Measurements from ENCODE around the gene RALGAPA2.
"Not testable (repeated sequence)": the region's sequence is repeated elsewhere in the genome, so short reads cannot be mapped to it uniquely, and the experiment has no call there.

RALGAPA2 gene

GRCh38 chr20:20567712-20568111 lies 144.7 kb downstream of the RALGAPA2 start:
- no peak for DNase-seq

DNA sequence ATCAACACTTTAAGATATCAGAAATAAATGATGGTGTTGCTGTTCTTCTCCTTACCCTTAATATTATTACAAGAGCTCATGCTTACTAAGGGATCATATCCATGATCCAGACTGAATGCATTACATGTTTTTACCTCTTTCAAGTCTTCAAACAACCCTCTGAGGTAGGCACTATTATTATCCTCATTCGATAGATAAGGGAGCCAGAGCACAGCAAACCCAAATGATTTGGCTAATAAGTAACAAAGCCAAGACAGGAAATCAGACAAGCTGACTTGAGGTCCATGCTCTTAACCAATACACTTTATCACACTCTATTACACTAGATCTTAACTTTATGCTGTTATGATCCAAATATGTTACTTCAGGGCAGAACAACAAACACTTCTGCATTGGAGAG lies 145.9 kb downstream of the RALGAPA2 start:
- peak in 1 of 2 experiments; percentile 34 for DNase-seq

DNA sequence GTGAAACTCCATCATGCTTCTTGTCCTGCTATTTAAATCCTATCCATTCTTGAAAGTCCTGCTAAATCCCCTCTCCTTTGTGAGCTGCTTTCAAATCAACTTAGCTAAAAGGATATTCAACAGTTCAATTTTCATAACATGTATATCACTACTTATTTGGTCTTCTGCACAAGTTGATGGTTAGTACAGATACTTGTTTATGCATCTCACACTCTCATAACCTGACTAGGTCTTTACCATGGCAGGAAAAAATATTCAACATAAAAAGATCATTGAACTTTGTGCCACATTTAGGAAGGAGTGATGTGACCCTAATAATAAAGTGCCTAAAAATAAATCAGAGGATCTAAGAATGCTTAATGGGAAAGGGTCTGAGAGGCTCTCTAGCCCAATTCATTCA lies 148.2 kb downstream of the RALGAPA2 start:
- DNase-seq = no peak

DNA sequence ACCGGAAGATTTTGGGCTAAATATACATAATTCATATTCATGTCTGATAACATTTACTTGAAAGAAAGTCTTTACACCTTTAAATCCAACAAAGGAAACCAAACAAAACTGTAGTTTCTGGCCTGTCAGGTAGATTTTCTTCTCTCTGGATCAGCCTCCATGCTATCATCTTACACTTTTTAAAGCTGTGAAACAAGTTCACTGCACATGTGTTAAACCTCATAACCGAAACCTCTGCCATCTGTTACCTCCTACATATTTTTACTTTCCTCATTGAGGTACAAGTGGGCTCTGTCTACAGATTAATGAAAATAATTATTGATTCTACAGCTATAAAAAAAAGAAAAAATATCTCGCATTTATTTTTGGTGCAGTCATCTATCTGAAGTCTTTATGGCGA lies 149.9 kb downstream of the RALGAPA2 start:
- DNase-seq = no peak

GRCh38 chr20:20561841-20562240 lies 150.6 kb downstream of the RALGAPA2 start:
- no peak for DNase-seq

DNA sequence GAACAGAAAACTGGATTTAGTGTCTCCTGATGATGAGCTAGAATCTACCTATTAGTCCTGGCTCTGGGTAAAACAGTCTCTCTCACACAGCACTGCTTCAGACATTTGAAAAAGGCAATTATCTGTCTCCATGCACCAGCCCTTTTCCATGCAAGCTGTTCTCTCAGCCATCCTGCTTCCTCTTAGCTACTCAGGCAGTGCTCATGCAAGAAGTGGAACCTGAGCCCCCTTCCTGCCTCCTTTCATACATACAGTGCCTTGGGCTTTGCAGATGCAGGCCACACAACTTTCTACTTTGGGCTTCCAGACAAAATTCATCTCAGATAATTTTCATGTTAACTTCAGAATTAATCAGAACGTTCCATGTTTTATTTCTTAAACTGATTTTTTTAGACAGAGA lies 151.3 kb downstream of the RALGAPA2 start:
- no peak for DNase-seq

DNA sequence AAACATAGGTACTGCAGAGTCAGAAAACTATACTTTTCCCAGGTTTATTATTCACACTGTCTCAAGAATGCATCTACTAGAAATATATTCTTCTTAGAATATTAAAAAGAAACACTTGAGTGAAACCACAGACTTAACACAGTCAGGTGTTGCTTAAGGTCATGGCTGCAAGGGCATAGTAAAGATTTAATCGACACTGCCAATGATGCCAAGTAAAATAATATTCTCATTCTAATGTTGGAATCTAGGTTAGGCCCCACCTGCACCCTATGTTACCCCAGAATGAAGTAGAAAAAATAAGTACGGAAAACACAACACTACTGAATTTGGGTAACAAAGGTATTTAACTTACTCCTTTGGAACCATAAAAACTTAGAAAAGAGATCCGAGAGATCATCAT lies 155.0 kb downstream of the RALGAPA2 start:
- DNase-seq = no peak

DNA sequence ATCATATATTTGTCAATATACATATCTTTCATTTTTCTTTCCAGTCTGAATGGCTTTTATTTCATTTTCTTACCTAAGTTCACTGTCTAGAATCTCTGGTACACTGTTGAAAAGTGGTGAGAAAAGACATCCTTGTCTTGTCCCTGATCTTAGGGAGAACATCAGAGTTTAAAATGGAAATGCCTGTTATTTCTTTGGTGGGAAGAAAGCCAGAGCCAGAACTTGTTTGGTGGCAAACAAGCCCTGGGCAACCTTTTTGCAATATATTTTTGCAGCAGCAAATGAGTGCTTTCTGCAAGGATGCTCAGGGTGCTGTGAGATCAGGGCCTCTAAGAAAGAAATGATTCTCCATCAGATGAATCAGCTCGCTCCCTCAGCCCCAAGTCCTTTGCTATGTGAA lies 156.6 kb downstream of the RALGAPA2 start:
- no peak for DNase-seq

GRCh38 chr20:20554951-20555350 lies 157.5 kb downstream of the RALGAPA2 start:
- DNase-seq = no peak

GRCh38 chr20:20553541-20553940 lies 158.9 kb downstream of the RALGAPA2 start:
- no peak for DNase-seq

DNA sequence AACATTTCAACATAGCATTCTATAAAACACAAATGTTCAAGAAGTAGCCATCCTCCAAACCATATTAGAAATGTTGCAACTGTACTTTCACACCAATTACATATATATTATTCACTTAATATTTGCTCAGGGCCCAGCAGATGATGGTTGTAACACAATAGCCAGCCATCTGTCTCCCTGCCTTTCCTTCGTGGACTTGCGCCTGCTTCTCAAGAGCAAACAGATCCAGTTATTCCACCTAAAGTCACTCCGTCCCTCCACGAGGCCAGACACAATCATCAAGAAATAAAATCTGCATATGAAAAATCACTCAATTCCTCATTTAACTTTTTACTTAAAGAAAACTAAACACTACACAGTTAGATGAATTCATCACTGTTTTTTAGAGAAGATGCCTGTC lies 160.4 kb downstream of the RALGAPA2 start:
- DNase-seq = peak in 1 of 2 experiments; percentile 17

GRCh38 chr20:20551409-20551808 lies 161.0 kb downstream of the RALGAPA2 start:
- peak in 1 of 2 experiments; percentile 30 for DNase-seq

GRCh38 chr20:20549704-20550103 lies 162.7 kb downstream of the RALGAPA2 start:
- DNase-seq = no peak

DNA sequence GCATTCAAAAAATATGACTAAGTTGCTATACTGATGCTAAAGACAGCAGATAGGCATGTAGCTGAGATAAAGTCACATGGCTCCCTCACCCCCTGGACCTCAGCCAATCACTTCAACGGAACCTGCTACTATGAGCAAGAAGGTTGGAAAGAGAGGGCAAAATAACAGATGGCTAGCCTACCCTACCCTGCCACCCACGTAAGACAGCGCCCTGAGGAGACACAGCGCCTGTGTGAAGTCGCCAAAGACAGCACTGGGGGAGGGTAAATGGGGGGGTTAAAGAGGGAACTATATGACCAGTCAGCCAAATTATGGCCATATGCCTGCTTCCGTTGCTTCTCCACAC lies 163.2 kb downstream of the RALGAPA2 start:
- DNase-seq = no peak

GRCh38 chr20:20548527-20549266 lies 163.7 kb downstream of the RALGAPA2 start:
- no peak for DNase-seq

- no peak for DNase-seq
Observed at GRCh38 chr20:20547876-20548266, 164.6 kb downstream of the RALGAPA2 start.

DNA sequence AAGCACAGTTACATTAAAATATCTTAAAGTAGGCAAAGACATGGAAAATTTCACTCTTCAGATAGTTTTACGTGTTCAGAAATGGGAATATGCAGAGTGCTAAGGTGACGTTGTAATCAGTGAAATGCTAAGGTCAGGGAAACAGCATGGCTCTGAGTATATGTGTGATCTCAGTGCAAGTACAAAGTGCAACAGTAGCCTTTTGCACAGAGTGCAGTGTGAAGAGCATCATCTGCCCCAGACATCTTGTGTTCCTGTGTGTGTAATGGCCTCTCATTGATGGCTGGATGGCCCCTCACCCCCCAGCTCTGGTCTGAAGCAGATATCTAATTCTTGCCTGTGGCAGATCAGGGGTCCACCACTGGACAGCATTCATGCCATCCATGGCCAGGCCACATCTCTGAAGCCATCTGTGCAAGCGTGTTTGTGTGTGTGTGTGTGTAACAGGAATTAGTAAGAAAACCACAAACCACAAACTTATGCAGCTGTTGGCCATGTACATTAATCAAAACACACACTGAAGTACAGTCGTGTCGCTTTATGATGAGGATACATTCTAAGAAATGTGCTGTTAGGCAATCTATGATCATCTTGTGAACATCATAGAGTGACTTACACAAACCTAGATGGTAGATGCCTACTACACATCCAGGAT lies 165.1 kb downstream of the RALGAPA2 start:
- no peak for DNase-seq

DNA sequence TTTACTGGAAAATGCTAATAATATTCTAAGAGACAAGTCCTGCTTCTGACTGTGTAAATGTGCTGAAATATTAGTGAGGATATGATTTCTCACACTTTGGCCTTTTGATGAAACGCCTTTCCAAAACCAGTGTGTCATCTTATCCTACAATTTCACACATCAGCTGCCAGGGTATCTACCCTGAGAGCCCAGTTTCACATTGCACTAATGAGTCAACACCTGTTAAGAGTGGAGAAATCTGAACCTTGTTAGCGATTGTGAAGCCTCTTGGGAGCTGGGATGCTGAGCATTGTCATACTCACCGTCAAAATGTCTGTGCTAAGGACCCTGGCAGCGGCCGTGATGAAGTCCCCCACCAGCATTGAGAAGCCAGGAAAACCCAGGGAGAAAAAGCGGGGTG lies 166.0 kb downstream of the RALGAPA2 start:
- DNase-seq = no peak

DNA sequence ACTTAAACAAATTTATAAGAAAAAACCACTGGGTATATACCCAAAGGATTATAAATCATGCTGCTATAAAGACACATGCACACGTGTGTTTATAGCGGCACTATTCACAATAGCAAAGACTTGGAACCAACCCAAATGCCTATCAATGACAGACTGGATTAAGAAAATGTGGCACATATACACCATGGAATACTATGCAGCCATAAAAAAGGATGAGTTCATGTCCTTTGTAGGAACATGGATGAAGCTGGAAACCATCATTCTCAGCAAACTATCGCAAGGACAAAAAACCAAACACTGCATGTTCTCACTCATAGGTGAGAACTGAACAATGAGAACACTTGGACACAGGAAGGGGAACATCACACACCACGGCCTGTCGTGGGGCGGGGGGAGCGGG lies 169.1 kb downstream of the RALGAPA2 start:
- not testable (repeated sequence) for DNase-seq

GRCh38 chr20:20536240-20536933 lies 176.1 kb downstream of the RALGAPA2 start:
- DNase-seq = no peak

- DNase-seq = no peak
Observed at GRCh38 chr20:20535051-20535450, 177.4 kb downstream of the RALGAPA2 start.

DNA sequence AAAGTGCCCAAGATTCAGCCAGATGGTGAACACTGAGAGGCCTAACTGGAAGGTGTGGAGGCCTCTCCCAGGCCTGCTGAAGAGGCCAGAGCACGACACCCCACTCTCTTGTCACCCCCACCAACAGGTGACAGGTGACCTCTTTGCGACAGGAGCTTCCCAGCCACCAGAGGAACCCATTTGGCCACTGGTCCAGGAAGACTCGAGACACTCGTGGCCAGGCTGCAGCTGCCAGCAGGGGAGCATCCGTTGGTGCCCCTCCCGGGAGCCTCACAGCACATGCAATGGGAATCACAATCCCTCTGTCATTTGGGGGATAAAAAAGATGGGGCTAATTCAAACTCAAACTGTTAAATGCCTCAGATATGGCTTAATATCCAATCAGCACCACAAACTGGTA lies 181.2 kb downstream of the RALGAPA2 start:
- DNase-seq = no peak

GRCh38 chr20:20530428-20531151 lies 181.9 kb downstream of the RALGAPA2 start:
- no peak for DNase-seq

GRCh38 chr20:20529597-20529996 lies 182.8 kb downstream of the RALGAPA2 start:
- no peak for DNase-seq
